Measurements from ENCODE around the gene OR56B1.
"Not testable (repeated sequence)": the region's sequence is repeated elsewhere in the genome, so short reads cannot be mapped to it uniquely, and the experiment has no call there.

GRCh38 chr11:5691238-5691963, 44.8 kb upstream of the OR56B1 start:
- TF ChIP-seq POLR2A (IDR thresholded peaks at IDR 0.05; ENCODE audit: low read length); CTCF (IDR thresholded peaks at IDR 0.05); REST (IDR thresholded peaks at IDR 0.05); BHLHE40 (IDR thresholded peaks at IDR 0.05; ENCODE audit: low read depth, low read length); EP300 (IDR thresholded peaks at IDR 0.05); CEBPB (IDR thresholded peaks at IDR 0.05); RCOR1 (IDR thresholded peaks at IDR 0.05; ENCODE audit: low read depth, low read length); RAD21 (conservative IDR thresholded peaks at IDR 0.05 in 1 of 2, IDR thresholded peaks at IDR 0.05 in 1 of 2); NPAS2 (CRISPR knock-in tag; IDR thresholded peaks at IDR 0.05; ENCODE audit: borderline replicate concordance); HOXB5 (CRISPR knock-in tag; IDR thresholded peaks at IDR 0.05); HDAC2 (IDR thresholded peaks at IDR 0.05); ESRRA (IDR thresholded peaks at IDR 0.05; ENCODE audit: borderline replicate concordance, low read length); NR3C1 (IDR thresholded peaks at IDR 0.05); MAX (IDR thresholded peaks at IDR 0.05): not testable (repeated sequence)
